ACHN (cell line): ENCODE measurements around the gene STX5.
"Not testable (repeated sequence)": the region's sequence is repeated elsewhere in the genome, so short reads cannot be mapped to it uniquely, and the experiment has no call there.

ENCODE experiments used
- DNase-seq: peaks from one replicate; pipeline ENCODE4 v3.0.0-alpha.2; 2015
- in situ Hi-C: cut with HindIII; loops from 2 replicates; pipeline ENCODE4 v1.10.0; 2017; ENCODE audit warnings: low sequenced_read_pairs, low pct_ligation_motif_present, low pct_unique_long_range_greater_than_20kb

Gene STX5

DNA sequence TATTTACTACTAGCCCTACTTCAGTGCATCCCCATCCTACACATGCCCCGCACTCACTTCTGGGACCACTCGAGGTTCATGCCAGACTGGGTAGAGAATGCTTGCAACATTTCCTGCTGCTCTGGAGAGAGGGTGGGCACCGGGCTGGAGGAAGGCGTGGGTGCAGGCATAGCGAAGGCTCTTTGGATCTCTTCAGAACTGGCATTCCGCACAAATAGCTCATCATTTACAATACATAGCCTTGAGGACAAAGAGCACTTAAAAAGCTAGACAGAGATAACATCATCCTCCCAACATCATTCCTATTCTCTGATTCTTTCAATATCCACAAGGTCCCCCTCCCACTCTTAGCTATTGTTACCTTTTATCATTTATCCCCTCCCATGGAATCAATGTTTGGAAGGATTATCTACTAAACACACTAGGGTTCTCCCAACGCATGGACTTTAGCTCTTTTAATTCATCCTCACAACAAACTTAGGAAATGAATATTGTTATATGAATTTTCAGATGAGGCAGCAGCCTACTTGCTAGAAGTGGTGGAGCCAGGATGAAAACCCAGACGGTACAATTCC lies 37.6 kb downstream of the STX5 start:
- in situ Hi-C loops: no loop called here
- no peak for DNase-seq

DNA sequence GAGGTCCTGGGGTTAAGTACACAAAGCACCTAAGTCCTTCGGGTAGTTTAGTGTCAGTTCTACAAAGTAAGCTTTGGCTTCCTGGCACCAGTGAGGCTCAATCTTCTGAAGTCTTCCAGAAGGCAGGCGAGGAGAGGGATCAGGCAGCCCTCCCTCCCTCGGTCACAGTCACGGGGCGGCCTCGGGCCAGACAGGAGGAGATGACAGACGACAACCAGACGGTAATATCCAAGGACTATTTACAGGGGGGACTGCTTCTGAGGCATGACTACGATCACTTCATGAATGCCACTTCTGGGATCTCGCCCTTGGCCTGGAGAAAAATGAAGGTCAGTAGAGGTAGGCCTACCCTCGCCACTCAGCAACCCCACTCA lies 39.7 kb downstream of the STX5 start:
- DNase-seq: no peak
- in situ Hi-C loops: no loop called here

DNA sequence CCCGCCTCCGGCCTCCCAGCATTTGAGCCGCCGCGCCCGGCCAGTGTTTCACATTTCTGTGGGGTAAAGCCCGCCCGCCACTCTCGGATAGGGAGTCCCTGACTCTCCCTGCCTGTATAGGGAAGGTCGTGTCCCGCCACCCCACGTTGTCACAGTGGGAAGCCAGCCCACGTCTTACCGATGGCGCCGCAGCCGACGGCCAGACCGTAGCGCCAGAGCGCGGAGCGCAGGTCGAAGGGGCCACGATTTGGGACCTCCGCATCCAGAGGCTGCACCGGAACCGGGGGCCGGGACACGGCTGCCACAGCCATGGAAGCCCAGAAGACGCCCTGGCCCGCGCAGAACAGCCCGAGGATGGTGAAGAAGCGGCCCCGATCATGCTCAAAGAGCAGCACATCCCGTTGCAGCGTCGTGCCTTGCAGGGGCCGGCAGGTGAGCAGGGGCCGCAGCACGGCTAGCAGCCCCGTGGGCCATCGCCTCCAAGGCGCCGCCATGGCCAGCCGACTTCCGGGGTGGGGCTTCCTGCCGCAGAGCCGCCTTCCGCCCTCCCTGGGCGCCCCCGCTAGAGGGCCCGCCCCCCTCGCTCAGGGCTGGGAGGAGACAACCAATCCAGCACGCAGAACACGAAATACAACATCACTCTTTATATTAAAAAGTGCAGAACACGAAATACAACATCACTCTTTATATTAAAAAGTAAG lies 40.2 kb downstream of the STX5 start, which contains the start of gene TMEM223:
TSS of gene TMEM223 (minus strand) at position 506 of the 701 bp plus-strand sequence. CDS start at position 494, 12 bp downstream.
- peak; percentile 79 for DNase-seq
- in situ Hi-C loops: no loop called here

DNA sequence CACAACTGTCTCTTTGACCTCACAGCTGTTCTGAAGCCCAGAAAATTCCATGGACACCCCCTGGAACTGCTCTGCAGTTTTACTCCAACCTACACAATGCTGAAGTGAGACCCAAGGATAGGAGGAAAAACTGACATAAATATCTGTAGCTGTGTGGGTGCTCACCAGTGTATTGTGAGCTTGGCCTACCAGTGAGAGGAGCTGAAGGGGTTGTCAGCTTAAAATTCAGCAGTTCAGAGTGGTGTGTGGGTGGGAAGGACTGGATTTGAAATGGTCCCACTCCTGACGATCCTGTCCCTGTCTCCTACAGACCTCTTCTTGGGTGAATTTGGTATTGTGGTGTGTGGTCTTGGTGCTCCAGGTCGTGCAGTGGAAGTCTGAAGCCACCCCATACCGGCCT lies 42.3 kb downstream of the STX5 start:
- in situ Hi-C loops: no loop called here
- DNase-seq: no peak

DNA sequence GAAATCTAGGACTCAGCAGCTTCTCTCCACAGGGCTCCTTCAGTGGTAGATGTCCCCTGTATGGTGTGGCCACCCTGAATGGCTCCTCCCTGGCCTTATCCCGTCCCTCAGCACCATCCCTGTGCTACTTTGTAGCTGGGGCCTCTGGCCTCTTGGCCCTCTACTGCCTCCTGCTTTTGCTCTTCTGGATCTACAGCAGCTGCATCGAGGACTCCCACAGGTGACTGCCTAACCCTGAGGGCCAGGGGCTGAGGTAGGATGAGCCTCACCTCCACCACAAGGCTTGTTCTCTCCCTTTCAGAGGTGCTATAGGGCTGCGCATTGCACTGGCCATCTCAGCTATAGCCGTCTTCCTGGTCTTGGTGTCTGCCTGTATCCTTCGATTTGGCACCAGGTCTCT lies 42.9 kb downstream of the STX5 start:
- in situ Hi-C loops: no loop called here
- DNase-seq: no peak

DNA sequence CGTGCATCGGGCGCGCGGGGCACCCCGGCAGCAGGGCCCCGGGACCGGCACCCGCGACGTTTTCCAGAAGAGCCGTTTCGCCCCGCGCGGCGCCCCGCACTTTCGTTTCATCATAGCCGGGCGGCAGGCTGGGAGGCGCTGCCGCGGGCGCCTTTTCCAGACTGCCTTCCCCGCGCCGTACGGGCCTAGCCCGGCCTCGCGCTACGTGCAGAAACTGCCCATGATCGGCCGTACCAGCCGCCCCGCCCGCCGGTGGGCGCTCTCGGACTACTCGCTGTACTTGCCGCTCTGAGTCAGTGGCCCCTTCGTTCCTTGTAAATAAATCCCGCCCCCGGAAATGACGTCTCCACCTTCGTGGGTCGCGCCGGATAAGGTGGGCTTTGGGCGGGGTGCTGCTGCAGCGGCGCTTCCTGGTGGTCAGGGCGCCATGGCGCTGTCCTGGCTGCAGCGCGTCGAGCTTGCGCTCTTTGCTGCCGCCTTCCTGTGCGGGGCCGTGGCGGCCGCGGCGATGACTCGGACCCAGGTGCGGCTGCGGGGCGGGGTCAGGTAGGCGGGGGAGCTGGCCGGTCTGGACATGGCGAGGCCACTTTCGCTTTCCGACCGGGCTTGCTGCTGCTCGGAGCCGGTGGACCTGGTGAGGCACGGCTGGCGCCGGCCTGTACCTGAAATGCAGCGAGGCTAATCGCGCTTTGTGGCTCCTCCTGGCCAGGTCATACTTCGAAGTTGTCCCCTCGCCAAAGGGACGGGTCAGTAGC lies 44.7 kb downstream of the STX5 start, which contains the start of gene TMEM179B:
TSS of gene TMEM179B (plus strand) at position 398 of the 755 bp plus-strand sequence. CDS start at position 428, 30 bp downstream.
- in situ Hi-C loops: no loop called here

DNA sequence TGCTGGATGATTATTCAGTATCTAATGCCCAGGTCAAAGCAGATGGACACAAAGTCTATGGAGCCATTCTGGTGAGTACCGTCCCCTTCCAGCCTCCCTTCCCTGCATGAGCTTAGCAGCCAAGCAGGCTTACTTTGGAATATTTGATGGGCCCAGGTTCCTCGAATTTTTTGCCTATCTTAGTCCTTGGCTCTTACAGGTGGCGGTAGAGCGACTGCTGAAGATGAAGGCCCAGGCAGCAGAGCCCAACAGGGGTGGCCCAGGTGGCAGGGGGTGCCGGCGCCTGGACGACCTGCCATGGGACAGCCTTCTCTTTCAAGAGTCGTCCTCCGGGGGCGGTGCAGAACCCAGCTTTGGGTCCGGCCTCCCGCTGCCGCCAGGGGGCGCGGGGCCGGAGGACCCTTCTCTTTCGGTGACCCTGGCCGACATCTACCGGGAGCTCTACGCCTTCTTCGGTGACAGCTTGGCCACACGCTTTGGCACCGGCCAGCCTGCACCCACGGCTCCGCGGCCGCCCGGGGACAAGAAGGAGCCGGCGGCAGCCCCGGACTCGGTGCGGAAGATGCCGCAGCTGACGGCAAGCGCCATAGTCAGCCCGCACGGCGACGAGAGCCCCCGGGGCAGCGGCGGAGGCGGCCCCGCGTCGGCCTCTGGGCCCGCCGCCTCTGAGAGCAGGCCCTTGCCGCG lies 45.4 kb downstream of the STX5 start:
- peak; percentile 83 for DNase-seq
- in situ Hi-C loops: no loop called here

More for the DNA sequence above, 44.7 kb downstream of the STX5 start, which contains the start of gene TMEM179B:
- peak; percentile 97 for DNase-seq

DNA sequence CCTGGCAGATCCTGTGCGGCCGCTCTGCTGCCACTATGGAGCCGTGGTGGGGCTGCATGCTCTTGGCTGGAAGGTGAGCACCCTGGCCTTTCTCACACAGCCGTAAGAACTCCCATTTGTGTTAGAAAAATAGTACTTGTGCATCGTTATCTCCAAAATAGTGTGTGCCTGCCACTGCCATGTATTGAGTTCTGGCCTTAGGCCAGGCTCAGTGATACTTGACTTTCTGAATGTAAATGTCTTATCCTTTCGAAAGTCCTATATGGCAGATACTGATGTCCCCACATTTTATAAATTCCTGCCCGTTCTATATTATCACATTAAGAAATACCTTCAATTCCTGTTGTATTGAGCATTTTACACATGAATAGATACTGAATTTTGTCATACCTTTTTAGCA lies 49.1 kb downstream of the STX5 start:
- in situ Hi-C loops: no loop called here
- no peak for DNase-seq

DNA sequence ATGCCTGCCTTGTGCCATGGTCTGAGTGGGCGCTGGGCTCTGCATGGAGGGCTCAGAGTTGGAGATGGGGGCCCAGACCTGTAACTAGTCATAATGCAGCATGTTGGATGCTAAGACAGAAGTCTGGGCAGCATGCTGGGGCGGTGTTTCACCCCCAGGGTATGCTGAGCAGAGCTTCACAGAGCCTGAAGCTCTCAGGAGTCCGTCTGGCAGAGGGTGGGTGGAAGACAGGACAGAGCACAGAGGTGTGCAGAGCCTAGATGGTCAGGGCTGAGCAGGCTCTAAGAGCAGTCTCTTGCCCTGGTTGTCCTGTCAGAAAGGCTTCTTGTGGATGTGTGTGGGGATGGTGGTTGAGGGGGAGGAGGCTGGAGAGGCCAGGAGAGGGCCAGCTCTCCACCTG lies 53.4 kb downstream of the STX5 start:
- in situ Hi-C loops: no loop called here
- no peak for DNase-seq

DNA sequence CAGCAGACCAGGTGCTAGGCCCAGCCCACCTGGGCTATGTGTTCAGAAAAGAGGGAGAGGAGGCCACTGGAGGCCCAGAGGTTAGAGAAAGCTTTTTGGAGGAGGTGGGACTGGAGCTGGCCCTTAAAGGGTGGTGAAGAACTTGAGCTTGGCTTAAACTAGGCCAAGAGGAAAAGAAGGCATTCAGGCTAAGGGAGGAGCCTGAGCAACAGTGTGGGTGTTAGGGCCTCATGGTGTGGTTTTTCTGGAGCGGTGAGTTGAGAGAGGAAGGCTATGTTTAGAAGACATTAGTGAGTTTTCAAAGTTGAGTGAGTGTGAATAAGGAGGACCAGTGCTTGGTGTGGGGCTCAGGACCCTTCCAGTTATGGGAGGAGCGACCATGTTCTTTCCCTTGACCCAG lies 54.5 kb downstream of the STX5 start:
- in situ Hi-C loops: no loop called here
- no peak for DNase-seq

DNA sequence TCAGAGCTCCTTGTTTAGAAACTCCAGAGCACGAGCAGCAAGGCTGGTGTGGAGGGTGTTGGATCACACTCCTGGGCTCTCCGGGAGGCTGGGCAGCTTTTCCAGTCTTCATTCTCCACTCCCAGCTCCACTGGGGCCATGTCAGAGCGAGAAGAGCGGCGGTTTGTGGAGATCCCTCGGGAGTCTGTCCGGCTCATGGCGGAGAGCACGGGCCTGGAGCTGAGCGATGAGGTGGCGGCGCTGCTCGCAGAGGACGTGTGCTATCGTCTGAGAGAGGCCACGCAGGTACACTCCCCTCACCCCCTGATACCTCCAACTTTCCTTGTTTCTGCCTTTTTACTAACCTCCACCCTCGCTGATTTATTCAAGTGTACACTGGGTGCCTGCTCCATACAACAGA lies 56.2 kb downstream of the STX5 start:
- no peak for DNase-seq
- in situ Hi-C loops: no loop called here

DNA sequence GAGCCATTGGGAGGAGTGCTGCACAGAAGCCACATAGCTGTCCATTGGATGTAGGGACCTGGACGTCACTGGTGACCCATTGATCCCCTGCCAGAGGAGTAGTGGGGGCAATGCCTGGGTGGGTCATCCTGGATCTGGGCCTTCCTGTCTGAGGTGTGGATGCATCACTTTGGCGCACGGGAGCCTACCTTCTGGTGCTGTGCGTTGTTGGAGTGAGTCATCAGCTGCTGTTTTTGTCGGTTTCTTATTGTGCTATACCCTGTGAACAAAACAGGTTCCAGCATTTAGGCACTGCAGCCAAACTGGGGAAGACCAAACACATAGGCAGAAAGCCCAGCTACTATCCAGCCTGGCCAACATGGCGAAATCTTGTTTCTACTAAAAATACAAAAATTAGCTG lies 57.4 kb downstream of the STX5 start:
- no peak for DNase-seq
- in situ Hi-C loops: no loop called here

DNA sequence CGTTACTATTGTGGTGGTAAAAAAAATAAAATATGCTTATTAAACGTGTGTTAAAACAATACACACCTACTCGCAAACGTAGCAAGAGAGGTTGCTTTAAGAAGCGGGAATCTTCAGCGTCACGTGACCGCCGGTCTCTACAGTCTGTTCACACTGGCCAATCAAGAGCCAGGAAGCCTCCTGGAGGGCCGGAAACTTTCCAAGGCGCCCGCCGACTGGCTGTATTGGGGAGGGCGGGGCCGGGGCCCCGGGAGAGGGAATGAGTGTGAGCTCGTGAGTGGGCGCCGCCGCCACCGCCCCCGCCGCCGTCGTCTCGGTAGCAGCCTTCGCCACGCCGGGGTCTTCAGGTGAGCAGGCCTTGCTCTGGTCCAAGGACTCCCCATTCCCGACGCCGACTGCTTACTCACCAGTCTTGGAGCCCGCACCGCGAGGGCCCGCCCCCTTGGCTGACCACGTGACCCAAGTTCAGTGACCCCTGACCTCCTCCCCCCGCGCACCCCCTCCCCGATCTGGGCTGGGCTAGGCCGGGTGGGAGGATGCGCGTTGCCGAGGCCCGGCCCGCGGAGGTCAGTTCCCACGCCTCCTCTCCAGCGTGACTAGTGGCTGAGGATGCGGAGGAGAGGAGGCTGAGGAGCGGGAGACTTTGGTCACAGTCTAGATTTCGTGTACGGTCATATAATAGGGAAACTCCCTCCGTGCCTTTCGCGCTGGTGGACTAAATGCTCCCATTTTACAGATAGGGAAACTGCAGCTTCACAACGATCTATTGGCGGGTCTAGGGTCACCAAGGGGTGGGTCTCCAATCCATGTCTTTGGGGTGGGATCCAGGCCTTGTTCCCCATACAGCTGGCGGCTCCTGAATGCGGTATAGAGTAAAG lies 60.5 kb downstream of the STX5 start, which contains the start of gene TAF6L:
TSS of gene TAF6L (plus strand) at position 253 of the 878 bp plus-strand sequence. CDS start 4,388 bp downstream, outside the sequence.
- in situ Hi-C loops: no loop called here
- DNase-seq: peak; percentile 94

DNA sequence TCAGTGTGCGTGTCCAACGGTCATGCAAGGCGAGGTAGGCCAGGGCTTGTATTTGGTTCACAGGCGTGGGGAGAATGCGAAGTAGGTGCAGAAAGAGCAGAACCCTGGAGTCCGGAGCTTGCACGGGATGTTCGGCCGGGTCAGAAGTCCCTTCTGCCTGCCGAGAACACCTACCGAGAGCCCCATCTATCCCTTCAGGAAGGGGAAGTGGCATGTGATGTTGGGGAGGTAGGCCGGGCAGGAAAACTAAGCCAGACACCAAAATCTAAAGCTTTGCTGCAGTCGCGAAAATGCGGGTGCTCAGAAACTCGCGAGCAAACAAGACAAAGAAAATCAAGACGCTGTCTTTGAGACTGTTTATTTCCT lies 61.1 kb downstream of the STX5 start:
- DNase-seq: no peak
- in situ Hi-C loops: no loop called here

DNA sequence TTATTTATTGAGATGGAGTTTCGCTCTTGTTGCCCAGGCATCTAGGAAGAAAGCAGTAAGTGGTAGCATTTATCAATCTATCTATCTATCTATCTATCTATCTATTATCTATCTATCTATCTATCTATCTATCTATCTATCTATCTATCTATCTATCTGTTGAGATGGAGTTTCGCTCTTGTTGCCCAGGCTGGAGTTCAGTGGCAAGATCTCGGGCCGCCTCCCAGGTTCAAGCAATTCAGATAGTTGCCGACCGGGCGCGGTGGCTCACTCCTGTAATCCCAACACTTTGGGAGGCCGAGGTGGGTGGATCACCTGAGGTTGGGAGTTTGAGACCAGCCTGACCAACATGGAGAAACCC lies 71.0 kb downstream of the STX5 start:
- in situ Hi-C loops, DNase-seq: not testable (repeated sequence)

DNA sequence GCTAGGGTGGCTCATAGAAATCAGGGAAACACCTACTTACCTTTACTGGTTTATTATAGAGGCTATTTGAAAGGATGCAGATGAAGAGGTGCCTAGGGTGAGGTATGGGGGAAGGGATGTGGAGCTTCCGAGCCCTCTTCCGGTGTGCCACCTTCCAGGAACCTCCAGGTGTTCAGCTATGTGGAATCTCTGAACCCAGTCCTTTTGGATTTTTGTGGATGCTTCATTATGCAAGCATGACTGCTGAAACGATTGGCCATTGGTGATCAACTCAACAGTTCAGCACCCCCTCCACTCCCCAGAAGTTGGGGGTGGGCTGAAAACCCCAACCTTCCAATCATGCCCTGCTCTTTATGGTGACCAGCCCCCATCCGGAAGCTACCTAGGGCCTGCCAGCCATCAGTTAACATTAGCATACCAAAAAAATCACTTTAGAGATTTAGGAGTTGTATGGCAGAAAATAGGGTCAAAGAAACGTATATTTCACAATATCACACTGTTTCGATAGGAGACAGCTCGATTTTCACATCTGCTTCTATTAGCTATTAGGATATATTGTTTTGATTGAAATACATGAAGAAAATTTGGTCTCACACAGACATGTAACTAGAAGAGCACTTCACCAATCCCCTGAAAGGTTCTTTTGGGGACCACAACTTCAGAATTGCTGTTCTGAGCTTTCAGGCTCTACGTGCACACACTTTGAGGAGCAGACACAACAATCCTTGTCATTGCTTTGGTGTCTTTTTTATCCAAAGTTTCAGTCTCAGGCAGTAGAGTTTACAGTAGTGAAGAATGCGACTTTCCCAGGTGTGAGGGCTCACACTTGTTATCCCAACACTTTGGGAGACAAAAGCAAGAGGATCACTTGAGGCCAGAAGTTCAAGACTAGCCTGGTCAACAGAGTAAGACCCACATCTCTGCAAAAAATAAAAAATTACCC lies 73.7 kb downstream of the STX5 start:
- in situ Hi-C loops: no loop called here
- DNase-seq: no peak
